Measurements from ENCODE around the gene KIT. TPM values are rescaled to one million over a fixed set of nuclear protein-coding genes. Genes with fewer than 3 reads are reported as not detected.

The KIT gene
- total and polyA plus RNA-seq, 2 experiments from 2014 or later = 3.2 to 10.5 TPM

GRCh38 chr4:54743562-54743961 is 85.8 kb downstream of the KIT start:
- DNase-seq (ENCODE audit: low read depth in 1 of 2, low spot score in 1 of 2) = no peak
- H3K27ac ChIP-seq = no peak overlapping the region
- H3K27me3 ChIP-seq = no peaks in the 10 kb centered on the region
- H3K4me1 ChIP-seq (ENCODE audit: low read depth) = no peaks in the 10 kb centered on the region
- H3K36me3 ChIP-seq = no peaks in the 10 kb centered on the region
- no peak for TF ChIP-seq CTCF (IDR thresholded peaks at IDR 0.05; ENCODE audit: low read depth, low read length)
- H3K4me3 ChIP-seq = no peak overlapping the region
- H3K9me3 ChIP-seq (ENCODE audit: low read depth) = no peaks in the 10 kb centered on the region

DNA sequence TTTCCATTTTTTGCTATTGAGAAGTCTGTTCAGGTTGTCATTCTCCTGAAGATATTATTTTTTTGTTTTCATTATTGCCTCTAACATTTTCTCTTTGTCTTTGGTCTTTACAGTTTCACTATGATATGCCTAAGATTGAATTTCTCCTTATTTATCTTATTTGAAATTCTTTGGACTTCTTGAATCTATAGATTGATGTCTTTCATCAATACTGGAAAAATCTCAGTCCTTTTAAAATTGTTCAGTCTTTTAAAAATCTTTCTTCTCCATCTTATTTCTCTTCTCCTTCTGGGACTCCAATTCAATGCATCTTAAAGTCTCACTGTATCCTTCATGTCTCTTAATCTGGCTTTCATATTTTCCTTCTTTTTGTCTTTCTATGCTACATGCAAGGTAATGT is 86.7 kb downstream of the KIT start:
- no peak for DNase-seq (ENCODE audit: low read depth in 1 of 2, low spot score in 1 of 2)
- Histone ChIP-seq H3K27ac (no peak overlapping the region), H3K9me3 (ENCODE audit: low read depth) (no peaks in the 10 kb centered on the region), H3K36me3 (no peaks in the 10 kb centered on the region), H3K4me1 (ENCODE audit: low read depth) (peaks cover 3% of the 10 kb centered on the region), H3K4me3 (no peak overlapping the region), H3K27me3 (no peaks in the 10 kb centered on the region)
- no peak for TF ChIP-seq CTCF (IDR thresholded peaks at IDR 0.05; ENCODE audit: low read depth, low read length)

GRCh38 chr4:54745031-54745770 is 87.4 kb downstream of the KIT start:
- H3K9me3 ChIP-seq (ENCODE audit: low read depth) = no peaks in the 10 kb centered on the region
- H3K4me3 ChIP-seq = no peak overlapping the region
- H3K27ac ChIP-seq = no peak overlapping the region
- no peaks in the 10 kb centered on the region for H3K27me3 ChIP-seq
- TF ChIP-seq CTCF (IDR thresholded peaks at IDR 0.05; ENCODE audit: low read depth, low read length) = no peak
- H3K4me1 ChIP-seq (ENCODE audit: low read depth) = peaks cover 11% of the 10 kb centered on the region
- H3K36me3 ChIP-seq = no peaks in the 10 kb centered on the region
- DNase-seq (ENCODE audit: low read depth in 1 of 2, low spot score in 1 of 2) = no peak

GRCh38 chr4:54746218-54746617 is 88.5 kb downstream of the KIT start:
- DNase-seq (ENCODE audit: low read depth in 1 of 2, low spot score in 1 of 2) = no peak
- H3K4me3 ChIP-seq = no peak overlapping the region

GRCh38 chr4:54750341-54750740 is 92.6 kb downstream of the KIT start:
- H3K4me3 ChIP-seq = no peak overlapping the region

More at GRCh38 chr4:54746218-54746617, 88.5 kb downstream of the KIT start:
- Histone ChIP-seq H3K27me3 (no peaks in the 10 kb centered on the region), H3K36me3 (no peaks in the 10 kb centered on the region), H3K27ac (no peak overlapping the region), H3K9me3 (ENCODE audit: low read depth) (no peaks in the 10 kb centered on the region), H3K4me1 (ENCODE audit: low read depth) (peaks cover 15% of the 10 kb centered on the region)
- TF ChIP-seq CTCF (IDR thresholded peaks at IDR 0.05; ENCODE audit: low read depth, low read length) = no peak

More at GRCh38 chr4:54750341-54750740, 92.6 kb downstream of the KIT start:
- Histone ChIP-seq H3K27me3 (no peaks in the 10 kb centered on the region), H3K4me1 (ENCODE audit: low read depth) (peaks cover 15% of the 10 kb centered on the region), H3K27ac (no peak overlapping the region), H3K36me3 (no peaks in the 10 kb centered on the region), H3K9me3 (ENCODE audit: low read depth) (no peaks in the 10 kb centered on the region)
- TF ChIP-seq CTCF (IDR thresholded peaks at IDR 0.05; ENCODE audit: low read depth, low read length) = no peak
- no peak for DNase-seq (ENCODE audit: low read depth in 1 of 2, low spot score in 1 of 2)

All from cardiac muscle cell (in vitro differentiated cells and primary cell).